Measurements from ENCODE around the gene DYNC2LI1.
A peak's percentile ranks its signal among the peaks of the same experiment; 100 is the strongest.
"Not testable (repeated sequence)": the region's sequence is repeated elsewhere in the genome, so short reads cannot be mapped to it uniquely, and the experiment has no call there.

DYNC2LI1 gene

GRCh38 chr2:43773876-43774613 lies at the start of gene DYNC2LI1:
Gene DYNC2LI1 (plus strand): TSS chr2:43774039. CDS start chr2:43774139, 100 bp downstream.
- DNase-seq: peak; percentile 84 to 93

GRCh38 chr2:43724728-43725526 lies 48.9 kb upstream of the DYNC2LI1 start:
- DNase-seq: no peak

GRCh38 chr2:43725711-43726246 lies 48.1 kb upstream of the DYNC2LI1 start:
- DNase-seq: no peak

DNA sequence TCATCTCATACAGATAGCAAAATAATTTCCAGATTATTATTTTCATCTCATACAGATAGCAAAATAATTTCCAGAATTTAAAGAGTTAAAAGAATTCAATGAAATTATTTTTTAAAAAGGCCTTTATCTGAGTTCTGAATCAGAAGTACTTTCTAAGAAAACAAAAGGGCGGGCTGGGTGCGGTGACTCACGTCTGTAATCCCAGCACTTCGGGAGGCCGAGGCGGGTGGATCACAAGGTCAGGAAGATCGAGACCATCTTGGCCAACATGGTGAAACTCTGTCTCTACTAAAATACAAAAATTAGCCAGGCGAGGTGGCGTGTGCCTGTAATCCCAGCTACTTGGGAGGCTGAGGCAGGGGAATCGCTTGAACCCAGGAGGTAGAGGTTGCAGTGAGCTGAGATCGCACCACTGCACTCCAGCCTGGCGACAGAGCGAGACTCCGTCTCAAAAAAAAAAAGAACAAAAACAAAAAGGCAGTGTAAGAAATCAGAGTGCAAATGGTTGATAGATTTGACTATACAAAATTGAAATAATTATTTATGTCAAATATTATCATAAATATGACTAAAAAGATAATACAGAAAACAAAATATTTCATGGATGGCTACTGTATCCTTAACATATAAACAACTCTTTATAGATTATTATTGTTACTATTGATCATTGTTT lies 46.7 kb upstream of the DYNC2LI1 start:
- DNase-seq: not testable (repeated sequence)

DNA sequence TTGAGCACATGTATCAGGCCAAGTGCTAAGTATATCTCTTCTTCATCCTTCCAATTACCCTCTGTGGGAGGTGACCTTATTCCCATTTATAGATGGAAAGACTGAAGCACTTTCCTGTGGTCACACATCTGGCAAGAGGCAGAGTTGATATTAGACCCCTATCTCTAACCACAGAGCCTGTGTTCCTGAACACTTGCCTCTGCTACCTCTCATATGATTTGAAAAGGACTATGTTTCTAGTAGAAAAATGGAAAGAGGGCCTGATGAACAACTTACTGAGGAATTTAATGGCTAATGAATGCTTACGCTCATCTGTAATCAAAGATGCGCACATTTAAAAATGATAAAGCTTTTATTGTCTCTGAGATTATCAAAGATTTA lies 46.2 kb upstream of the DYNC2LI1 start:
- no peak for DNase-seq

DNA sequence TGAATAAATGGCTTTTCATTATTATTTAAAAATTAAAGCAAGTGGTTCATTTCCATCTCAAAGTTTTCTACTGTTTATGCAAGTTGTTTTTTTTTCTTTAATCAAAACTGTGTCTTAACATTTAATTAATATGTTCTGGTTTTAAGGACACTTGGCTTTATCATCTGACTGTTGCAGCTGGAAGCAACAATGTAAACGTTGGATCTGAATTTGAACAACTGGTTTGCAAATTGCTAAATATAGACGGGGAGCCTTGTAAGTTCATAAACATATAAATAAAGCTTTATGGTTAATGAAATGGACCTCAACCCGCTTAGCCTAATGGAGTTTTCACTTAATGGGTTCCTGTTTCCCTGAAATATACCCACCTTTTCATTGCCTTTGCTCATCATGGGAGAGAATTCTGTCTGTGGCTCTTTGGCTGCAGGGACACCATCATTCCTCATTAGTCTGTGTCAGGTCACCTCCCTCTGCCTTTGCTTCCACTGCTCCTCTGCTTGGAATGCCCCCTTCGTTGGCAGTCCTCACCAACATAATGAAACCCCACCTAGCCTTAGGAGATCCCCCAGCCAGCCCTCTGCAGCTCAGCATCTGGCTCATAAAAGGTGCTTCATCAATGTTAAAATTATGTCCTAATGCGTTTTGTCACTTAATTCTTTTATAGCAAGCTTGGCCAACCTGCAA lies 44.2 kb upstream of the DYNC2LI1 start:
- DNase-seq: no peak

- no peak for DNase-seq
Observed at GRCh38 chr2:43731211-43731610, 42.6 kb upstream of the DYNC2LI1 start.

GRCh38 chr2:43736637-43737036 lies 37.2 kb upstream of the DYNC2LI1 start:
- DNase-seq: no peak

GRCh38 chr2:43737097-43737854 lies 36.6 kb upstream of the DYNC2LI1 start:
- no peak for DNase-seq

- no peak for DNase-seq
Observed at GRCh38 chr2:43737855-43738254, 36.0 kb upstream of the DYNC2LI1 start.

- no peak for DNase-seq
Observed at GRCh38 chr2:43738257-43738656, 35.6 kb upstream of the DYNC2LI1 start.

GRCh38 chr2:43743706-43744105 lies 30.1 kb upstream of the DYNC2LI1 start:
- no peak for DNase-seq

DNA sequence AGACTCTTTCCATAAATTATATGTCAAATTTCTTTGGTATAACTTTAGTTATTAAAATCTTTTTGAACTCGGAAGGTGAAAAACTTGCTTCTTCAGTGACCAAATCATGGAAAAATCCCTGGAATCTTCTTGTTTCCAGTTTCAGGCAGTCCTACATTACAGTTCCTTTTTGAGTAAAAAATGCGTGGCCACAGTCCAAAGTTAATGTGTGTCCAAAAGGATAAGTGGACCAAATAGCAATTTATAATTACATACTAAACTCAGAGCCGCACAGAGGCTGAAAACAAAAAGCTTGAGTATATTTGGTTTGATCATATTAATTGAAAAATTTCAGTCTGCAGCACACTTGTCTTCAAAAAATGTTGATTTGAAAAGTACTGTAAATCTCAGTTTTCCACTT lies 28.4 kb upstream of the DYNC2LI1 start:
- peak in 1 of 2 experiments; percentile 12 for DNase-seq

GRCh38 chr2:43748333-43748732 lies 25.5 kb upstream of the DYNC2LI1 start:
- no peak for DNase-seq

DNA sequence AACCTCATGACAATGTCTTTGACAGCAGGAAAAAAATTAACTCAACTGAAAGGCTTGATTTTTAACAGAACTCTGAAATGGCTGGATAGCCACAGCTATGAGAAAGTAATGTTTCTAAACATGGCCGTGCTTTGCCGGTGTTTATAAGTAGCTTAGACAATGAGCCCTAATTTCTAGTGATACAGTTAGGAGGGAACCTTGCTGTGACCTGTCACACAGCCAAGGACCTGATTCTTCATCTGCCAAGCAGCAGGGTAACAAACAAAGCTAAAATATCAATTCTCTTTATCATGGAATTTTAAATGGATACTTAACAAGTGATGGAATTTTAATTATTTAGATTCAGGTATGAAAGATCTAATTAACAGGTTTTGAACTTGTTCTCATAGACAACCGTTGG lies 24.3 kb upstream of the DYNC2LI1 start:
- peak in 1 of 2 experiments; percentile 28 for DNase-seq

DNA sequence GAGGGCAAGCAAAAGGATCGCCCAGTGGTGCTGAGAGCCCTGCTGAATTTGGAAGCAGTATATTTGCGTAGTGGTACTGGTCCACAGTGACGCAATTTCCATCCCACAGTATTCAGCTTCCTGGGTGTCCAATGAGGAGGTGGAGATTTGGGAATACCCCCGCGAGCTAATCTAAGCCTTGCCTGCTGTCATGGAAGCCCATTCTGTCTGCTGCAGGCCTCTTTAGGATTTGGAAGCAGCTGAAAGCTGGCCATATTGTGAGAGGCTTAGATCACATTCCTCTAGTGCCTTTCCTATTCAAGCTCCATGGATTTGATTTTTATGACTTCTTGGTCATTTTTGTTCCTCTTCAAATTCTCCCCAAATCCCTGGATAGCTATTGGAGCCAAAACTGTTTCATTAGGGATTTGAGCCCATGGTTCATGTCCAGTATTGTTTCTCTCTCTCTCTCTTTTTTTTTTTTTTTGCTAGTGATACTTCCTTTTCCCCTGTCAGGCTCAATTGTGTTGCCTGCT lies 22.3 kb upstream of the DYNC2LI1 start:
- no peak for DNase-seq

GRCh38 chr2:43752302-43752701 lies 21.5 kb upstream of the DYNC2LI1 start:
- DNase-seq: no peak

GRCh38 chr2:43754180-43754579 lies 19.7 kb upstream of the DYNC2LI1 start:
- no peak for DNase-seq

DNA sequence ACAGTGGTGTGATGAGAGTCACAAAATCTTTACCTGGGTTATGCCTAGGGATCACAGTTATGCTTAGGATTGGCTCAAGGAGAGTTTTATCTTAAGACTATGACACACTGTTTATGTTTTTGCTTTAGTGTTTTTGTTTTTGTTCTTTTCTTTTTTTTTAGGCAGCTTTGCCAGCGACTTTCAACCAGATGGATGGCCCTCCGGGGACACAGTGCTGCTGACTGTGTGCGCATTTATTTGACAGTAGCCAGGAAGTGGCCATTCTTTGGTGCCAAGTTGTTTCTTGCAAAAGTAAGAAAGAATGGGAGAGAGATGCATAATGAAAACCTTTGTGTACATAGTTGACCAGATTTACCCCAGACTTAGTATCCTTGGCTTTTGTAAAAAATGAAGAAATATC lies 15.1 kb upstream of the DYNC2LI1 start:
- no peak for DNase-seq

DNA sequence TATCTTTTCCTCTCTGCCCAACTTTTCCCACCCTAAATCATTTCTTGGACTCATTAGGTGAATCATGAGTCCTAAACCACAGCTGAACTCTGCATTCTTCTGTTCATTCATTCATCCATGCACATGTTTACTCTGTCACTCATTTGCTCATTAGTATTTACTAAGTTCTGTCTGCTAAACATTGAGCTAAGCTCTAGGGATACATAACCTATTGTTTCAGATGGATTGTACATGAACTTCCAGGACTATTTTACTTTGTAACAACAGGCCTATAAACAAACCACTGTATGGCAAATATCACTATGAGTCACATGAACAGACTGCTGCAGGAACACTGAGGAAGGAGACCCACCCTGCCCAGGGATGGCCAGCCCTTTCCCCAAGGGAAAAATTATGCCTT lies 14.6 kb upstream of the DYNC2LI1 start:
- no peak for DNase-seq

DNA sequence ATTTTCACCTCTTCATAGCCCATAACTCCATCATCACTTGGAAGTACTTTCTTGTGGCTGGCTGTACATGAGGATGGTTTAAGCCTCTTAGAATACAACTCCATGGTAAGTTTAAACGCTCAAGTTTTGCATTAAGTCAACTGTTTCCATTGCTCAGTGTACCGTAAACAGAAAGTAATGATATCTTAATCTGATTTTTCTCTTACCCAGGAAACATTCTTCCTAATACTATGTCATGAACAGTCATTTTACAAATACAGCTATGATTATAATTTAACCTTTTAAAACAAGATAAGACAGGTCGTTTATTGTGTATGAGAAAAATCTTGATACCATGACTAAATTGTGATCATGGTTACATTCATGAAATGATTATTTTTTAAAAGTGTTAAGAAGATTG lies 11.6 kb upstream of the DYNC2LI1 start:
- DNase-seq: no peak

GRCh38 chr2:43763091-43763490 lies 10.7 kb upstream of the DYNC2LI1 start:
- no peak for DNase-seq
